ENCODE results near the gene EVA1A. TPM values are rescaled to one million over a fixed set of nuclear protein-coding genes. Genes with fewer than 3 reads are reported as not detected.

Gene EVA1A
- total RNA-seq, 2 experiments from 2014 or later = not detected

- CTCF ChIA-PET (ENCODE audit: unreplicated experiment) = interaction anchor here (0.6 kb wide), 2 partner anchors 580 to 682 kb away, joined by 3 to 4 read pairs; no protein-coding TSS in a partner anchor
- Histone ChIP-seq H3K9me2 (ENCODE audit: insufficient read depth, low read length) (no peaks in the 10 kb centered on the region), H3K4me2 (ENCODE audit: low read length) (no peak overlapping the region), H3K9me3 (ENCODE audit: low read length) (no peaks in the 10 kb centered on the region), H3K36me3 (ENCODE audit: insufficient read depth, low read length) (no peaks in the 10 kb centered on the region), H3K4me3 (ENCODE audit: low read depth, low read length, poor library complexity, severe bottlenecking) (no peak overlapping the region), H3K79me2 (ENCODE audit: insufficient read depth, low read depth, low read length) (no peaks in the 10 kb centered on the region), H3K4me1 (ENCODE audit: insufficient read depth, low read length, poor library complexity, severe bottlenecking) (no peaks in the 10 kb centered on the region), H3K27ac (ENCODE audit: low read depth, low read length, poor library complexity, severe bottlenecking) (no peak overlapping the region), H2AFZ (ENCODE audit: low read length) (no peak overlapping the region), H4K20me1 (ENCODE audit: insufficient read depth, low read length) (no peaks in the 10 kb centered on the region)
- TF ChIP-seq EZH2phosphoT487 (IDR thresholded peaks at IDR 0.05; ENCODE audit: borderline replicate concordance, low read depth, low read length) (no peak), CTCF (conservative IDR thresholded peaks at IDR 0.05; ENCODE audit: low read length) (no peak)
- no TSS peak for BruUV-seq (replicated peaks)
- intact Hi-C loops (cut with micrococcal nuclease; ENCODE audit: unreplicated experiment) = loop anchor here (10.0 kb wide), 1 partner anchor 142 kb away; no protein-coding TSS in a partner anchor
- POLR2A ChIA-PET = interaction anchor here (0.6 kb wide), 1 partner anchor 777 kb away, joined by 3 read pairs; no protein-coding TSS in a partner anchor
- DNase-seq (ENCODE audit: low spot score) = no peak
Observed at GRCh38 chr2:75462721-75463120, 98.0 kb downstream of the EVA1A start.

GRCh38 chr2:75462206-75462605 is 98.5 kb downstream of the EVA1A start:
- CTCF ChIA-PET (ENCODE audit: unreplicated experiment) = interaction anchor here (0.6 kb wide), 1 partner anchor 579 kb away, joined by 3 read pairs; no protein-coding TSS in a partner anchor

More at GRCh38 chr2:75462206-75462605, 98.5 kb downstream of the EVA1A start:
- Histone ChIP-seq H4K20me1 (ENCODE audit: insufficient read depth, low read length) (no peaks in the 10 kb centered on the region), H3K9me3 (ENCODE audit: low read length) (no peaks in the 10 kb centered on the region), H3K4me1 (ENCODE audit: insufficient read depth, low read length, poor library complexity, severe bottlenecking) (no peaks in the 10 kb centered on the region), H3K4me3 (ENCODE audit: low read depth, low read length, poor library complexity, severe bottlenecking) (no peak overlapping the region), H3K27ac (ENCODE audit: low read depth, low read length, poor library complexity, severe bottlenecking) (no peak overlapping the region), H3K9me2 (ENCODE audit: insufficient read depth, low read length) (no peaks in the 10 kb centered on the region), H2AFZ (ENCODE audit: low read length) (no peak overlapping the region), H3K4me2 (ENCODE audit: low read length) (no peak overlapping the region), H3K36me3 (ENCODE audit: insufficient read depth, low read length) (no peaks in the 10 kb centered on the region), H3K79me2 (ENCODE audit: insufficient read depth, low read depth, low read length) (no peaks in the 10 kb centered on the region)
- POLR2A ChIA-PET = interaction anchor here (0.6 kb wide), 1 partner anchor 777 kb away, joined by 3 read pairs; no protein-coding TSS in a partner anchor
- no peak for TF ChIP-seq EZH2phosphoT487 (IDR thresholded peaks at IDR 0.05; ENCODE audit: borderline replicate concordance, low read depth, low read length)
- TF ChIP-seq CTCF (conservative IDR thresholded peaks at IDR 0.05; ENCODE audit: low read length) = no peak
- DNase-seq (ENCODE audit: low spot score) = no peak
- intact Hi-C loops (cut with micrococcal nuclease; ENCODE audit: unreplicated experiment) = loop anchor here (10.0 kb wide), 1 partner anchor 143 kb away; no protein-coding TSS in a partner anchor
- BruUV-seq (replicated peaks) = no TSS peak
